CD4-positive, alpha-beta T cell treated with Interferon gamma for 1 hour (primary cell): ENCODE data around the gene DSC3.
"Not testable (repeated sequence)": the region's sequence is repeated elsewhere in the genome, so short reads cannot be mapped to it uniquely, and the experiment has no call there.

ENCODE experiments used
- DNase-seq: peaks from one replicate; pipeline ENCODE4 v3.0.0-alpha.2; 2020

The DSC3 gene

GRCh38 chr18:31040686-31041270 is 1.8 kb downstream of the DSC3 start:
- DNase-seq = no peak

DNA sequence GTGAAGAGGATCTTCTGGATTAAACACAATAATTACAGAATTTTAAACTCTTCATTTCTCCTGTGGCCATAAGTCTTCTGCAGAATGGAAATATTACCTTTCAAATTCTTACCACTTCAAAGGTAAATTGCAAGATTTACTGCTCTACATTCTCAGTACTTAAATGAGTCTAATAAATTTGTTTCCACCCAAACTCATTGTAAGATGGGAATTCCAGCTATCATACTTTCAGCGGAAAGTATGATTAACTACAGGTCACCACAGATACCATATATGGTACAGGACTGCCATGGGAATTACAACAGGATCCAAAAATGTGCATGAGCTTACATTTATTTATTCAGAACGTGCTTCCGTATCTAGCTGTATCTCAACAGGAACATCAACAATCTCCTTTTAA is 3.1 kb downstream of the DSC3 start:
- DNase-seq = no peak

DNA sequence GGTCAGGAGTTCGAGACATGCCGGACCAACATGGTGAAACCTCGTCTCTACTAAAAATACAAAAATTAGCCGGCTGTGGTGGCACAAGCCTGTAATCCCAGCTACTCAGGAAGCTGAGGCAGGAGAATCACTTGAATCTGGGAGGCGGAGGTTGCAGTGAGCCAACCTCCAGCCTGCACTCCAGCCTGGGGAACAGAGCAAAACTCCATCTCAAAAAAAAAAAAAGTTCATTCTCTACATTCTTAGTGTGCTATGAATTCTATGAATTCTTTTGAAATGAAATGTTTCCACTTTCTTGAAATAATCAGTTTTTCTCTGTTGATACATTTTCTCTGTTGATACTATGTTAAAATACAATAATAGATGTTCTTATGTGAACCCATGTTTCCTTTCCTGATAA is 4.9 kb downstream of the DSC3 start:
- not testable (repeated sequence) for DNase-seq

DNA sequence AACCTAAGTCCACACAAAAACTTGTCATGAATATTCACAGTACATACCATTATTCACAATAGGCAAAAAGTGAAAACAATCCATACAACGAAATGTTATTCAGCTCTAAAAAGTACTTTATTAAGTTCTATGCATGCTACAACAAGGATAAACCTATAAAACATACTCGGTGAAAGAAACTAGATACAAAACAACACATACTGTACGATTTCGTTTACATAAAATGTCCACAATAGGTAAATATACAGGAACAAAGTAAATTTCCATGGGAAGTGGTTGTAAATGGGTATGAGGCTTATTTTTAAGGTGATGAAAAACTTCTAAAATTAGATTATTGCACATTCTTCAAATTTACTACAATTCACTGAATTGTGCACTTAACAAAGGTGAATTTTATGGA is 8.0 kb downstream of the DSC3 start:
- DNase-seq = no peak

GRCh38 chr18:31030574-31031278 is 11.8 kb downstream of the DSC3 start:
- no peak for DNase-seq

DNA sequence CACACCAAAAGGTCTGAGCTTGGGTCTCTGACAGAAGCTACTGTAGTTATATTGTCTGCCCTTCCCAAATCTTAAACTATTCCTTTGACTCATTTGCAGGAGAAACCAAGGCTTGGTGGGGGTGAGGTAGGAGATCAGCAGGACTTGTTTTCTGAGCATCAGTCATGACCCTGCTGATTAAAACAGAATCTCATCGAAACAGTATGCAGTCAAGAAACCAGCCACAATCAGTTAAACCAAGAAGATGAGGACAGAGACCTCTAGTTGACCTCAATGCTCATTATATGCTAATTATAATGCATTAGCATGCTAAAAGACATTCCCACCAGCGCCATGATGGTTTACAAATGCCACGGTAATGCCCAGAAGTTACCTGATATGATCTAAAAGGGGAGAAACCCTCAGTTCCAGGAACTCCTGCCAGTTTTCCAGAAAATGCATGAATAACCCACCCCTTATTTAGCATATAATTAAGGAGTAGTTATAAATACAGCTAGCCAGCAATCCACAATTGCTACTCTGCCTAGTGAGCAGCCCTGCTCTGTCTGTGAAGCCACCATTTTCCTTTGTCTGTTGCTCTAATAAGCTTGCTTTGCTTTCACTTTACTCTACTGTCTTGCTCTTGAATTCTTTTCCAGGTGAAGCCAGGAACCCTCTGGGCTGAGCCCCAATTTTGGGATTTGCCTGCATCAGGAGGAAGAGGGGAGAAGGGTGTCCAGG is 26.7 kb downstream of the DSC3 start:
- no peak for DNase-seq

DNA sequence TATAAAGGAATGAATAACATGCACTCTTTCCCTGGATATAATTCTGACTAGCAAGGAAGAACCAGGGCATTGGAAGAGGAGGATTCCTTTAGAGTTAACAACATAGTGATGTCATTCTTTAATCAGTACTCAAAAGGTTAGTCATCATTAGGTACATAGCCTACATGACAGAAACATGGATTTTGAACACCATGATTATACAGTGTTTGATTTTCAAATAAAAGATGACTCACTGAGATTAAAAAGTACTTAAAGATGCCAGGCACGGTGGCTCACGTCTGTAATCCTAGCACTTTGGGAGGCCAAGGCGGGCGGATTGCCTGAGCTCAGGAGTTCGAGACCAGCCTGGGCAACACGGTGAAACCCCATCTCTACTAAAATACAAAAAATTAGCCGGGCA is 31.1 kb downstream of the DSC3 start:
- DNase-seq = not testable (repeated sequence)

- no peak for DNase-seq
Observed at GRCh38 chr18:31010601-31011000, 31.9 kb downstream of the DSC3 start.

GRCh38 chr18:30999887-31000628 is 42.5 kb downstream of the DSC3 start:
- DNase-seq = no peak

DNA sequence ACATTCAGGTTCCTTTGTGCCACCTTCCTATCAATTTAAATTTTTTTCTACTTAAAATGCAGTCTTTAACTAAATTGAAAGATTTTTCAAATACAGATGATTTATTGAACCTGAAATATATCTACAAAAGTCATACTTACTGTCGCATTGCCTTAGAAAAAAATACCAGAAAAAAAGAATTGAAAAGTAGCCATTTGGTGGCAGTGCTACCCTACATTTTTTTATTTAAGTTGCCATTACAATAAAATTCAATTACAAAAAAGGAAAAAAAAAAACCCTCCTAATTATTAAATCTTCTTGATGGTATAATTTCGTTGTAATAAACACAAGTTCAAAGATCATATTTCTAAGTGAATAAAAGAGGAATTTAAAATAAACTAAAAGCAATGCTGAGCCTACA is 43.4 kb downstream of the DSC3 start:
- DNase-seq = no peak

GRCh38 chr18:30997223-30997622 is 45.3 kb downstream of the DSC3 start:
- DNase-seq = no peak

GRCh38 chr18:30992231-30992630 is 50.3 kb downstream of the DSC3 start:
- DNase-seq = no peak

DNA sequence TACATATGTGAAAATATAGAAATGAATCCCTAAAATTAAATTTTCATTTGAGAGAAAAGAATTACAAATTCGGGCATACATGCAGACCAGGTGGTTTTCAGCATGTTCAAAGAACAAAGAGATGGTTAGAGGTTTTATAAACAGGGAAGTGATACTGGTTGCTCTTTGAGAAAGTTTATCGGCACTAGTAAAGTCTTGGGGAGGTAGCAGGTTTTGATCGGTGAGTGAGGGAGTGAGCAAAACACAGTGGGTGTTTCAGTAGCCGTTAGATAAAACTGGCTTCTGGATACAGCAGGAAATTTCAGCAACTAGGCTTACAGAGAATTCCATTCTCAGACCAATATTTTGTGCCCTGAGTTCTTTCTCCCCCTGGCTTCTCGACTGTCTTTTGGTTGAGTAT is 51.1 kb downstream of the DSC3 start:
- no peak for DNase-seq

DNA sequence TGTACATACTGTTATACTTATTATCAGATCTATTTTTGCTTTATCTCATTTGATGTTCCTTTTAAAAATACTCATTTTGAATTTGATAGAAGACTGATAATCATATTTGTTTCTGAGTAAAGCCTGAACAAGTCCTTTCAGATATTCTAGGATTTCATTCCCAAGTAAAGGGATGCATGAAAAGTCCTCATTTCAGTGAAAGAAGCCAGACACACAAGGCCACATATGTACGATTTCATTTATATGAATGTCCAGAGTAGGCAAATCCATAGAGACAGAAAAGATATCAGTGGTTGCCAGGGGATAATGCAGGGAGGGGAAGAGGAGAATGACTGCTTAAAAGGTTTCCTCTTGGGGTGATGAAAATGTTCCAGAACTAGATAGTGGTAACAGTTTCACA is 53.4 kb downstream of the DSC3 start:
- no peak for DNase-seq

- DNase-seq = no peak
Observed at GRCh38 chr18:30988440-30988839, 54.1 kb downstream of the DSC3 start.

GRCh38 chr18:30987467-30988241 is 54.9 kb downstream of the DSC3 start:
- DNase-seq = no peak

- no peak for DNase-seq
Observed at GRCh38 chr18:30985753-30986152, 56.8 kb downstream of the DSC3 start.

- no peak for DNase-seq
Observed at GRCh38 chr18:30982285-30982992, 60.1 kb downstream of the DSC3 start.

DNA sequence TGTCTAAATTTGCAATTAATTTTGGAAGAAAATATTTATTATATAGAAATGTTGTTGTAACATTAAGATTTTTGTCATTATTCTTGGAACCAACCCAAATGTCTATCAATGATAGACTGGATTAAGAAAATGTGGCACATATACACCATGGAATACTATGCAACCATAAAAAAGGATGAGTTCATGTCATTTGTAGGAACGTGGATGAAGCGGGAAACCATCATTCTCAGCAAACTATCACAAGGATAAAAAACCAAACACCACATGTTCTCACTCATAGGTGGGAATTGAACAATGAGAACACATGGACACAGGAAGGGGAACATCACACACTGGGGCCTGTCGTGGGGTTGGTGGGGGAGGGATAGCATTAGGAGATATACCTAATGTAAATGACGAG is 64.5 kb downstream of the DSC3 start:
- not testable (repeated sequence) for DNase-seq

DNA sequence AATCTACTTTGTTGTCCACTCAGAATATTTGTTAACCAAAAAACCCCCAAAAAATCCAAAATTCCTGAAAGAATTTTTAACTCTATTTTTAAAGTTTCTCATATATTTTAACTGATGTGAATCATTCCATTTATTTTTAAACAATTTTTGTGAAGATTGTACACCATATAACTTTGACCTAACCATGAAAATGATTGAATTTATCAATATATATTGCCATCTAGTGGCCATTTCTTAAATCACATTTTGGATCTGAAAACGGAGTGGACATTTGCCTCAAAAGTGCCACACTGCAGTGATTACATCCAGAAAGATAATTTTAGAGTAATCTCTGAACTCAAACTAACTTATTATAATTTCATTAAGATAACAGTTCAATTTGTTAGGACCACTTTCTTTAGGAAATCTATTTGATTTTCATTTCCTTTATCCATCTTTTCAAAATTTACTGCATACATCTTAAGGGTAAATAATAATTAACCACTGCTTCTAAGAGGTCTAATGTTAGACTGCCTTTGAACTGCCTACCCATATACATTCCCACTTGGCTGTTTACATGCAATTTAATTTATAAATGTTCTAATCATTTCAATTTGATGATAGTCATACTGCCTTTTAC is 71.1 kb downstream of the DSC3 start:
- no peak for DNase-seq

DNA sequence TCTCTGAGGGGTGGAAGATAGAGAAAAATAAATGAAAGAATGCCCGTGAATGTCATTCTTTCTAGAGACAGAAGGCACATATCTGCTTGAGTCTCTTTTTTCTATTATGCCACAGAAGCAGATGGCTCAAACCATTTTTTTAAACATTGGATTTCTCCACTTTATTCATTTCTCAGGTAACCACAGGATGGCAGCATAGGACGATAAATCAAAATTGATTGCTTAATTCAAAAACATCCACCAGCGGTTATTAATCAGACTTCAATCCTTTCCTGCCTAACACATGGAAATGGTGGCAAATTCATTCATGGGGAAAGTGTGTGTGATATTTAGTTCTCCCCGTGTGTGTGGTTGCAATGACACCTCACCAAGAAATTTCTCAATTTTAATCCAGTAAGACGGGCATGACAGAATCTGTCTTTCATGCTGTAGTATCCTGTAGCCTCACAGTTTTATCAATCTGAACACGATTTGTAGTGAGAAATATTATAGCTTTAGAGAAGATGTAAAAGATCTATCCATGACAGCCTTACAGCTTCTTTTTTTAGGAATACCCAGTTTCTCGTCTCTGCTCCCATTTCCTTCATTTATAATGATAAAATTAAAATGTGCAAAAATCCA is 72.2 kb downstream of the DSC3 start:
- DNase-seq = no peak
